GM19438 (cell line): Measurements from ENCODE around the gene FNDC11.

ENCODE experiments used
- ATAC-seq: cut with Tn5 transposase; IDR thresholded peaks from one replicate; pipeline ENCODE4 v1.9.1; 2021; ENCODE audit warnings: low read depth; ENCODE audit not compliant: unreplicated experiment

The FNDC11 gene

DNA sequence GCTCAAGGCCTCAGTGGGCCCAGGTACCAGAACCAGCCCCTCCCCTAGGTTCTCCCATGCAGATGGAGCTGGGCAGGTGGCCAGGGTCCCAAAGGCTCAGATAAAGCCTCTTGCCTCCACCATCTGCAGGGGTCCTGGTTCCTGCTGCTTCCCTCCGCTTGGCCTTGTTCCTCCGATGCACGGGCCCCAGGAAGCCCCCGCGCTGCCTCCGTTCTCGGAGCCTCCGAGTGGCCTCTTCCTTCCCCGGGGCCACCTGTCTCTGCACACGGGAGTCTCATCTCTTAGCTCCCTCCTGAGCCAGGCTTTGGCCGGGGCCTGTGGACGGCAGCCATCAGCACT, 14.9 kb upstream of the FNDC11 start:
- ATAC-seq: no peak

DNA sequence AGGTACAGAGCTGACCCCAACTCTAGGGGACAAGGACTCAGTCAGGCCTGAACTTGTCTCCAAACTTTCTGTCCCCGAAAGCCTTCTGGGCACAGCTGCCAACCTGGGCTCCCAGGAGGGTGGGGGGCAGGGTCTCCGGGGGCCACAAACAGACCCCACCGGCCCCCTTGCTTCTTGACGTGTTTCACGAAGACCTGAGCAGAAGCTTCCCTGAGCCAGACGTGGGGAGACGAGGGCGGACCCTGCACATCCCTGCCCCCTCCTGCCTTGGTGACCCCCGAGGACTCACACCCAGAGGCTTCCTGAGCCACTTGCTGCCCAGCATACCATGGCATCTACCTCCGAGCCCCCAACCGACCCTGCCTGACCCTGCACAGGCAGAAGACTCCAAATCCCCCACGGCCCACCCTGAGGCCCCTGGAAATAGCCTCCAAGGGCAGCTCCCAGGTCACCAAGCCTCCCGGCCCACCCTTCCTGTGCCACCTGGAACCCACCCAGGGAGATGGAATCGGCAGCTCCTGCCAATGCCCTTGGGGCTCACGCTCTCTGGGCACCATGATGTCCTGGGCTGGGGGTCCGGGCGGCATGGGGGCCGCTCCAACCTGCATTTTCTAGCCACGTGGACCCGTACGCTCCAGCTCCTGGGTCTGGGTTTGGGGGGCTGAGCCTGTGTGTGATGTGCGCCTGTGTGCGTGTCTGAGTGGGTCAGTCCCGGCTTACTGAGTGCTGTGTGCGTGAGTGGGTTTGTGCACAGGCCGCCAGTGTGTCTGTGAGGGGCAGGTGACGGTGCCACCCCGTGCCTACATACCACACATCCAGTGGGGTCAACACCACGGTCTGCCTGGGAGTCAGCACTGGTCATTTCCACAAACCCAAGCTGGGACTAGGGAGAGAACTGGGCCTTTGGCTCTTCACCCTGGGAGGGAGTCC, 14.3 kb upstream of the FNDC11 start:
- ATAC-seq: no peak

DNA sequence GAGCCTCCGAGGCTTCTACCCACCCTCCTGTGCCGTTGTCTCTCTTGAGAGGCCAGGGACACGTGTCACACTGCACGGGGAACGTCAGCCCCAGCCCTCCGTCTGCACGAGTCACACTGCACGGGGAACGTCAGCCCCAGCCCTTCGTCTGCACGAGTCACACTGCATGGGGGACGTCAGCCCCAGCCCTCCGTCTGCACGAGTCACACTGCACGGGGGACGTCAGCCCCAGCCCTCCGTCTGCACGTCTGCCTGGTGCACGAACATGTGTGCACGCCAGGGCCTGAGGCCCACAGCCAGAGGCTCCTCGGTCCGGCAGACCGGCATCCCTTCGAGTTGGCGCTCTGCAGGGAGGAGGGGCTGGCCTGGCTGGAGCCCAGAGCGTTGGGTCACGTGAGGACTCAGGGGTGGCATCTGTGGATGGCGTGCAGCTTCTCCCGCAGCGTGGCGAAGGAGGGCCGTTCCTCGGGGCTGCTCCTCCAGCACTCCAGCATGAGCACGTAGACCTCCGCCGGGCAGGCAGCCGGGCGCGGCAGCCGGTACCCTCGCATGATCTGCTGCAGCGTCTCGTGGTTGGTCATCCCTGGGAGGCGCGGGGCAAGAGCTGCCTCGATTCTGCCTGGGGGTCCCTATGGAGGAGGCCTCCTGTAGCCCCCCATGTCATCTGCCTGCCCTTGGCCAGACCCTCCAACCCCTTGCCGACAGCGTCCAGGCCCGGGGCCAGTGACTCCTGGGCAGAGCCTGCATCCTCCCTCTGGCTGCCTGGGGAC, 13.4 kb upstream of the FNDC11 start:
- no peak for ATAC-seq

DNA sequence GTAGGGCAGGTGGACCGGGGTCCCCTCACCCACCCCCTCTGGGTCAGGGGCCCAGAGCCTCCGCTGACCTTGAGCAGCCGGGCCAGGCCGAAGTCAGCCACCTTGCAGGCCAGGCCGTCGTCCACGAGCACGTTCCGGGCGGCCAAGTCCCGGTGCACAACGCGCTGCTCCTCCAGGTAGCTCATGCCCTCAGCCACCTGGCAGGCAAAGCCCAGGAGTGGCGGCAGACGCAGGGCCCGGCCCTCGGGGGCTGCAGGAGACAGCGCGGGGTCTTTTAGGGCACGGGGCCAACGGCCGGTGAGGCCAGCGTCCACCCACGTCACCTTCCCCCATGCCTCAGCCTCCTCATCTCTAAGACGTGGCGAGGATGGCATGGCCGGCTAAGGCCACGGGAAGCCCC, 12.6 kb upstream of the FNDC11 start:
- ATAC-seq: no peak

DNA sequence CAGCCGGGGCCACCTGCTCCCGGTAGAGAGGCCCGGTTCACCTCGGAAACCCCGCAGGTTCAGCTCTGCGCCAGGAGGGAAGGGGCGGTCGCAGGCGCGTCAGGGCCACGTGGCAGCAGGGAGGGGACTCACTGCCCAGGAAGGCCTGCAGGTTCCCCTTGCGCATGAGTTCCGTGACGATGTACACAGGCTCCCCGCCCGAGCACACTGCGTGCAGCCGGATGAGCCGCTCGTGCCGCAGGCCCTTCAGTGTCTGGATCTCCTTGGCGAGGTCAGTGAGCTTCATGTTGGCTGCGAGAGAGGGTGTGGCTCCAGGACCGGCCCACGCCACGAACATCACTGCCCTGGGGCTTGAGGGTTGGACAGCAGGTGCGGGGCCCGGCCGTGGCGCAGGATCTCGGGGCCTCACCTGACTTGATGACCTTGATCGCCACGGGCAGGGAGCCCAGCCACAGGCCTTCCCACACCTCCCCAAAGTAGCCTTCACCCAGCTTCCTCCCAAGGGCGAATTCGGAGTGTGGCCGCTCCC, 11.9 kb upstream of the FNDC11 start:
- ATAC-seq: no peak

DNA sequence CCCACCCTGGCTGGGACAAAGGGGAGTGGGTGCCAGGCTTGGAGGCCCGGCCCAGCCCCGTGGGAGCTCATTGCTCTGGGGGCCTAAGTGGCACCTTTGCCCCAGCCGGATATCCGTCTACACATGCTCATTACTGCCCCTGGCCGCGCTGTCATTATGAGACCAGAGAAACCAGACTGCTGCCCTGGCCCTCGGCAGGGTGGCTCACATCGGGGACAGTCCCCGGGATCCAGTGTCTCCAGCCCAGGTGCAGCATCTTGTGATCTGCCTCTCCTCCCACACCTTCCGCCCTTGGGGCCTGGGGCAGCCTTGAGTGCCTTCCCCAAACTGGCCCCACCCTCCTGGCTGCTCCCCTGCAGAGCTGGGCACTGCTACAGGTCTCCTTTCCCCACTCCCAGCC, 11.3 kb upstream of the FNDC11 start:
- ATAC-seq: no peak

DNA sequence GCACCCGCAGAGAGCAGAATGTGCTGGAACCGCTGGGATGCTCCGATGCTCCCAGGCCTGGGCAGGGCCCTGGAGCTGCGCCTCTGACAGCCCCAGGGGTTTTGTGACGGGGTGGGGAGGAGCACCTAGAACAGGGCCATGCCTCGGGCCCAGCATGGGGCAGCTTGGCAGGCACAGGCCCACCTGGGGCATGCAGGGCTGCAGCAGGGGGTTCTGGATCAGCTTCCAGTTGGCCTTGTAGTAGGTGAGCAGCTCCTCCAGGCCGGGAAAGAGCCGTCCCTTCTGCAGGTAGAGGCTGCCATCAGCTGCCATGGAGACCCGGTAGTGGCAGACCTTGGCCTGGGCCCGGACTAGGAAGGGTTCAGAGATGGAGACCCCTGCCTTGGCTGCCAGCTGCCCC, 10.8 kb upstream of the FNDC11 start:
- ATAC-seq: no peak

DNA sequence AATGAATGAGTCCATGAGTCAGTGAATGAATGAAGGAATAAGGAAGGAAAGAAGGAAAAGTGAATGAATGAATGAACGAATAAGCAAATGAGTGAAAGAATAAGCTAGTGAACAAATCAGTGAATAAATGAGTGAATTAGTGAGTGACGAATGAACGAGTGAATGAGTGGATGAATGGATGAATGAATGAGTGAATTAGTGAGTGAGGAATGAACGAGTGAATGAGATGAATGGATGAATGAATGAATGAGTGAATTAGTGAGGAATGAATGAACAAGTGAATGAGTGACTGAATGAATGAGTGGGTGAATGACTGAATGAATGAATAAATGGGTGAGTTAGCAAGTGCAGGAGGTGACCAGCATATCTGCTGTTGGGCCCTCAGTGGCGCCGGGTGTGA, 10.2 kb upstream of the FNDC11 start:
- ATAC-seq: no peak

DNA sequence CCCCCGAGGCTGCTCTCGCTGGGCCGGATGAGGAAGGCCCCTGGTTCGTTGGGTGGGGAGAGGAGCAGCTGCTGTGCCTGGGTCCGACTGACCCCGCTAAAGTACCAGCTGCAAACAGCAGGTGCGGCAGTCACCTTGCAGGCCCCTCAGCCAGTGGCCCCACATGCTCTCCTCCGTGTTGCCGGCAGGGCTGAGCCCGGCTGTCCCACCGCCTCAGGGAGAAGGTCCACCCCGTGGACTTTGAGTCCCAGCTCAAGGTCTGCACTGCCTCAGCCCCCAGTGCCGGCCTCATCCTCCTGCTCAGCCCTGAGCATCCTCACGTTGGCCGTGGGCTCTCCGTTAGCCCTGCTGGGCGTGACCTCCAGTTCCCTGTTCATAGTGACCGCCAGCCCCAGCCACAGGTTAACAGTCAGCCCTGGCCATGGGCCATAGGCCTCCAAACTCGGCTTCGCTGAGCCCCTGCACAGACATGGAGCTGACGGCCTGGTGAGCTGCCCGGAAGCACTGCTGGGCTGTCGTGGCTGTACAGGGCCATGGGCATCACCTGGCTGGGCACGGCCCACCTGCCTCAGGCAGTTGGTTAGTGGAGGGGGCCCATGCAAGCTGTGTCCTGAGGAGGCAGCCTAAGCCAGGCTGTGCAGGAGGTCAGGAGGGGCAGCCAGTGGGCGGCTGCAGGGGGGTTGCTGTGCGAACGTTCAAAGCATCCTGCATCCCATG, 9.6 kb upstream of the FNDC11 start:
- ATAC-seq: no peak

DNA sequence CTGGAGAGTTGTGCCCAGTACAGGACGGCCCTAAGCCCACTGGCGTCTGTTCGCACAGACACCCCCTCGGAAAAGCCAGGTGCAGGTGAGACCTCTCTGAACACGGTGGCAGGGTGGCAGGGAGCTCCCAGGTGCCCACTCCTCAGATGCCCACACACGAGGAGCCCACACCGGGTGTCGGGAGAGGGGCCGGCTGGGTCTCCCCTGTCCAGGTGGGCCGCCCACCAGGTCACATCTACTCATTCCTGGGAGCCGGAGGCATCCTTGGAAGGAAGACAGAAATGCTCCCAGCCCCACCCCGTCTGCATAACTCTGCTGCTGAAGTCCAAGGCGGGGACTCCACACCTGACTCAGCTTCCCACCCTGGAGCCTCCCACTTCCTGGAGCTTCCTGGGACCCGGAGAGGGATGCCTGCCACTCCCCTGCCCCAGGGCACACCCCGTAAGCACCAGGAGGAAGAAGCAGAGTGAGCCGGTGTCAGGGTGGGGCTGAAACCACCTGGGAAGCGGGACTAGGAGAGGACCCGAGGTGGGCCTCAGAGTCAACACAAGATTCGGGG, 8.9 kb upstream of the FNDC11 start:
- no peak for ATAC-seq

DNA sequence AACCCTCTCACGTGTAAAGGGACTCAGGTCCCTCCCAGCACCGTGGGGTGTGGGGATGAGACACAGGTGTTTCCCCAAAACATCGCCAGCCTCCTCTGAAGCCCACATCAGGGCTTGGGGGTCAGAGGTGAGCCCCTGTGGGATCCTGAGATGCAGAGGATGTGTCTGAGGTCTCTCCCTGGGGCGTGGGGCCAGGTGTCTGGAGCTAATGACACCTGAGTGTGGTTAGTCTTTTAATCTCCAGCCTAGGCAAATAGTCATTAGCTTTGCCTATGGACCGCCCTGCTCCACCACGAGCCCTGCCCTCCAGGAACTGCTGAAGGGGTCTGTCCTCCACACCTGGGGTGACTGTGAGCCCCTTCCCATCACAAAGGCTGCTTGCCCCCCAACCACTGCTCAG, 8.1 kb upstream of the FNDC11 start:
- ATAC-seq: no peak

DNA sequence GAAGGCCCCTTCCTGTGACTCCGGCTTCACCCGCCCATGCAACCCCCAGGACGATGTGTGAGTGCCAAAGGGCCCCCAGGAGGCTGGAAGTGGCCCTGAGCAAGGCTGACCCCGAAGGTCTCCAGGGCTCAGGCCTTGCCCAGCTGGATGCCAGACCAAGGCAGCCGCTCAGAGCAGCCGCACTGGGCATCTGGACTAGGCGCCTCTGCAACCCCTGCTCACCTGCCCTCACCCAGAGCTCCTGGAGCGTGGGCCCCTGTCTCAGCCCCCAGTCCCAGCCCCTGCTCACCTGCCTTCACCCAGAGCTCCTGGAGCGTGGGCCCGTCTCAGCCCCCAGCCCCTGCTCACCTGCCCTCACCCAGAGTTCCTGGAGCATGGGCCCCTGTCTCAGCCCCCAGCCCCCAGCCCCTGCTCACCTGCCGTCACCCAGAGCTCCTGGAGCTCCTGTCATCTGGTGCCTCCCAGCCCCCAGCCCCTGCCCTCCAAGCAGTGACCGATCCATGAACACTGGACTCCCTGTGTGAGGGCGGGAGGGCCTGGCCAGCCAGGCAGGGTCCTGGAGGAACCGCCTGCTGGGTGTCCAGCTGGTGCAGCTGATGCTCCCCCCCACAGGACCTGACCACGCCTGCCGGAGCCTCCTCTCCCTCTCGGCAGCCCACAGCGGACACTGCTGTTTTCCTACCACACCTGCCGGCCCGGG, 7.6 kb upstream of the FNDC11 start:
- no peak for ATAC-seq

DNA sequence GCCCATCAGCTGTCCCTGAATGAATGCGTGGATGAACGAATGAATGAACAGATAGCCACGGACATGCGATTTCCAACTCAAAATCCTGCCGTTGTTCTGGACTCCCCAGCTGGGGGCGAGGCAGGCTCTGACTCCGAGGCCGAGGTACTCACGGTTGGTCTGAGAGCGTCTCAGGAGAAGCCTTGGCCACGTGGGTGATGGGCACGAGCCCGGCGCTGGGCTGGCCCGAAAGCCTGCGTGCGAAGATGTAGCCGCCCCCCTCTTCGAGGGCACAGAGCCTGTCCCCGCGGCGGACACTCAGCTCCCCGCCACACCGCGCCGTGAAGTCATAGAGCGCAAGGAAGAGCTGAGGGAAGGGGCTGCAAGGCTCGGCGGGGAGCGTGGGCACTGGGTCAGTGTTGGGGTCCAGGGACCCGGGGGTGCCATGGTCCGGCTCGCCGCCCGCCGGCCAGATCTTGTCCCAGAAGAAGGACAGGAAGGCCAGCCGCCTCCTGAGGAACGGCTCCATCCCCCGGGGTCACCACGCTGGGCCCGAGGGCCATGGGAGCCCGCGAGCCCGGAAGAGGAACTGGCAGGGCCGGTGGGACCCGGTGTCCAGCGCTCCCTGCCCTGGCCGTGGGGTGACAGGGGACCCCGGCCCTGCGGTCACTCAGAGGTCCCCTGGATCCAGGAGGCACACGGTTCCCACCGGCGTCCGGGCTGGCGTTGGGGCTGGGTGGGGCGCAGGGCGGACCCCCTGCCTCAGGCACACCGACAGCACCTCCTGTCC, 6.8 kb upstream of the FNDC11 start:
- no peak for ATAC-seq

DNA sequence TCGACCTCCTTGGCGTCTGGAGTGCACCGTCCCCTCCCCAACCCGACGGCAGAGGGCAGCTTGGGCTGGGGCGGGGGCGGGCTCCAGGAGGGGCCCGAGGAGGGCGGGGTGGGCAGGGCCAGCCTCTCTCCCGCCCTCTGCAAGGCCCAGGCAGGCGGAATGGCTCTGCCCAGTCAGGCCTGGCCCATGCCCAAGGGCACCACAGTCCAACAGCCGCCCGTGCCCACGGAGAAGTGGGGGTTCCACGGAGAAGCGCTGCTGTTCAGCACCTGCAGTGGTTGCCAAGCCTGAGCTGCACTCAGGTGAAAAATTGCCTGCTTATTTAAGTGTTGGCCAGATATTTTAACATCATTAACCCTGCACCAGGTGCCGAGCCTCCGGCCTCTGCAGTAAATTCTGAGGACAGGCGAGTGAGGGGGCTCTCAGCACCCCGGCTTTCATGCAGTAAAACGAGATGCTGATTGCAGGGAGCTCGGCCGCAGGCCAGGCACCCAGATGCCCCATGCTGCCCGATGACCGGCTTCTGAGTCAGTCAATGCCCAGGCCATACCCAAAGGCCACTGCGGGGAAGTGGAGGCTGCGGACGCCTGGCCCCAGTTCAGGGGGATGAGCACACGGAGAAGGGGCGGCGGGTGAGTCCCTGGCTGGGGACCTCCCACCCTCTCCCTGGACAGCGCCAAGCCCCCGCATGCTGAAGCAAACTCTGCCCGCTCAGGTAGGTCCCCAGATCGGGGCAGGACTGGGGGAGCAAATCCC, 6.1 kb upstream of the FNDC11 start, which contains the start of gene SRMS:
Gene SRMS (minus strand): TSS at position 25 of the 756 bp plus-strand sequence. CDS start 286 bp downstream, outside the sequence.
- ATAC-seq: no peak

DNA sequence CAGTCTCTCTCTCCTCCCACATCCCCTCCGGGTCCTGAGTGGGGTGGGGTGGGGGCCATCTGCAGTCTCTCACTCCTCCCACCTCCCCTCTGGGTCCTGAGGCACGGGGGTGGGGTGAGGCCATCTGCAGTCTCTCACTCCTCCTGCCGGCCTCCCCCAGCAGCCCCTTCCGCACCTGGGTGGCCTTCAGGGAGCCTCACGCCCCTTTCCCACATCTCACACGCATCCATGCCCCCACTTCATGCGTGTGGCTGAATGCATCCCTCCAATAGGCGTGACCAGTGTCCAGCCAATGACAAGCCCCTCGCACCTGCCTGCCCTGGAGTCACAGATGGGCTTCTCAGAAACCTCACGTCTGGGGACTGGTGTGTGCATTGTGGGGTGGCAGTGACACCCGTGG, 5.4 kb upstream of the FNDC11 start:
- ATAC-seq: no peak

DNA sequence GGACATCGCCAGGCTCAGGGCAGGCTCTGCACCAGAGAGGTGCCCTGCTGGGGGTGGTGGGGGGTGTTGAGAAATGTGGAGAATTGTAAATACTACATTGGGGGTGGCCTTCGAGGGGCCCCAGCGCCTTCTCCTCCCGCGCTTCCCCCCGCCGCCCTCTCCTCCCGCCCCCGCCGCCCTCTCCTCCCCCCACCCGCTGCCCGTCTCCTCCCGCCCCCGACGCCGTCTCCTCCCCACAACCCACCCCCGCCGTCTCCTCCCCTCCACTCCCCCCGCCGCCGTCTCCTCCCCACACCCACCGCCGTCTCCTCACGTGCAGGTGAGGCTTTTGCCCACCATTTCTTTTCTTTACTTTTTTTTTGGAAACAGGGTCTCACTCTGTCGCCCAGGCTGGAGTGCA, 4.9 kb upstream of the FNDC11 start:
- ATAC-seq: no peak

DNA sequence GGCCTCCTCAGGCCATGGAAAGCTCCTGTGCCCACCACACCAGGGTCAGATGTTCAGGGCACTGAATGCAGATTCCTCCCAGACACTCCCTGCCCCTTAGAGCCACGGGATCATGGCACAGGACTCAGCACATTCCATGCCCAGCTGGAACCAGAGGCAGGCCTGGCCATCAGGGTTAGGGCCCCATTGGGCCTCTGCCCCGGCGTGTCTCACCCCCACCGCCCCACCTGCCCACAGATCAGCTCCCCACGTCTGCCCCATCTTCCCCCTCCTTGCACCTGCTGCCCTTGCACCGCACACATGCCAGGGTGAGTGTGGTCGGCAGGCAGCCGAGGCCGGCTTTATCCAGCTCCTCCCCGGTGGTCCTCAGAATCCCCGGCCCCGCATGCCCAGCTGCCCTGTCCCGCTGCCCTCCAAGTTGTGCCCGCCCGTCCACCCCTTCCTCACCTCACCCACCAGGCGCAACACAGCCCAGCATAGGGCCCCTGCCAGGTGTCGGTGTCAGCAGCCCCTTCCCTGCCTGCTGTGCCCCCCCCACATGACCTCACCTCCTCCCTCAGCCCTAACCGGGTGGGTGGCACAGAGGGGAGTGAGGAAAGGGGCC, 4.2 kb upstream of the FNDC11 start:
- no peak for ATAC-seq

DNA sequence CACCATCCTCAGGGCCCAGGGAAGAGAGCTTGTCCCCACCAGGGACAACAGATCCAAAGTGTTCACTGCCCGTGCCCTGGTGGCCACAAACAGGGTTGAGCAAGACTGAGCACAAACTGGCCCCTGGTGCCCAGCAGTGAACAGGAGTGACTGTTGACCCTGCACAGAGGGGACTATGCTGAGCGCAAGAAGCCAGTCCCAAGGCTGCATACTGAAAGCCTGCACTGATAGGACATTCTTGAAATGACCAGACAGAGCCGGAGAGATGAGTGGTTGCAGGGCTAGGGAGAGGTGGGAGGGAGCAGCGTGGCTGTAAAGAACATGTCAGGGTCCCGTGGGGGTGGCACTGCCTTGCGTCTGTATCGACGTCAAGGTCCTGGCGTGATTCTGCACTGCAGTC, 2.9 kb upstream of the FNDC11 start:
- ATAC-seq: no peak
